SK-N-SH (cell line): ENCODE results near the gene REV1. TPM values are rescaled to one million over a fixed set of nuclear protein-coding genes. Genes with fewer than 3 reads are reported as not detected.

Experiments used
- CTCF ChIA-PET: fragments of 300-600, 350-600 bp; formaldehyde crosslinking; extraction: SDS; loops from one replicate; lab custom pipeline; 2021; lab: Yijun Ruan, JAX
- POLR2A ChIA-PET: fragments of 350-600 bp; sonication (Branson Sonifier 250); formaldehyde crosslinking; extraction: SDS; loops from one replicate; lab custom pipeline; 2020; ENCODE audit warnings: antibody characterized with exemption, inconsistent platforms; lab: Yijun Ruan, JAX
- DNase-seq: peaks from one replicate; pipeline ENCODE4 v3.0.0; 2012
- H2AFZ ChIP-seq: fragments of 200-600 bp; sonication (generic); 2 replicates; pipeline ENCODE4 v1.8.1; 2016; ENCODE audit warnings: antibody characterized with exemption, mild to moderate bottlenecking, low read depth
- H3F3A ChIP-seq: fragments of 200-600 bp; sonication (generic); replicated peaks from 2 replicates; pipeline ENCODE3; 2016; ENCODE audit warnings: antibody characterized with exemption, mild to moderate bottlenecking; ENCODE audit not compliant: insufficient read depth
- H3K27ac ChIP-seq, 2 experiments: fragments of 200-500 bp in 1 of 2; fragments of 200-600 bp in 1 of 2; sonication (Bioruptor generic) in 1 of 2; sonication (generic), shearing (Covaris generic) in 1 of 2; 2 replicates each; pipeline versions ENCODE4 v1.5.1 to v1.6.1; 2014 to 2016; ENCODE audit warnings: low read depth in 2 of 2, inconsistent platforms in 1 of 2, low read length in 1 of 2, mild to moderate bottlenecking in 1 of 2, mixed read lengths in 1 of 2
- H3K27me3 ChIP-seq: fragments of 200-600 bp; sonication (generic), shearing (Covaris generic); 2 replicates; pipeline ENCODE4 v1.6.1; 2016; ENCODE audit warnings: mixed run types; ENCODE audit not compliant: insufficient read depth
- H3K36me3 ChIP-seq, 2 experiments: fragments of 200-500 bp in 1 of 2; fragments of 200-600 bp in 1 of 2; sonication (Bioruptor generic) in 1 of 2; sonication (generic) in 1 of 2; replicated peaks in 1 of 2; 2 replicates each; pipeline versions ENCODE3 to v1.5.1; 2014 to 2016; ENCODE audit warnings: low read length in 1 of 2, mild to moderate bottlenecking in 1 of 2; ENCODE audit not compliant: insufficient read depth in 2 of 2, control insufficient read depth in 1 of 2
- H3K4me1 ChIP-seq, 2 experiments: fragments of 200-500 bp in 1 of 2; fragments of 200-600 bp in 1 of 2; sonication (Bioruptor generic) in 1 of 2; sonication (generic), shearing (Covaris generic) in 1 of 2; 2 replicates each; pipeline versions ENCODE4 v1.5.1 to v1.6.1; 2014 to 2016; ENCODE audit warnings: low read depth in 1 of 2, low read length in 1 of 2, mixed run types in 1 of 2; ENCODE audit not compliant: insufficient read depth in 2 of 2, control insufficient read depth in 1 of 2
- H3K4me2 ChIP-seq: fragments of 200-600 bp; sonication (generic), shearing (Covaris generic); 2 replicates; pipeline ENCODE4 v1.6.1; 2017; ENCODE audit warnings: mixed run types
- H3K4me3 ChIP-seq, 2 experiments: fragments of 200-500 bp in 1 of 2; fragments of 200-600 bp in 1 of 2; sonication (Bioruptor generic) in 1 of 2; sonication (generic), shearing (Covaris generic) in 1 of 2; 2 replicates each; pipeline versions ENCODE4 v1.5.1 to v1.8.1; 2014 to 2016; ENCODE audit warnings: low read depth in 2 of 2, inconsistent platforms in 1 of 2, low read length in 1 of 2, mild to moderate bottlenecking in 1 of 2, mixed read lengths in 1 of 2, moderate library complexity in 1 of 2
- H3K79me2 ChIP-seq: fragments of 200-600 bp; sonication (generic); 2 replicates; pipeline ENCODE4 v1.8.1; 2017; ENCODE audit warnings: mild to moderate bottlenecking; ENCODE audit not compliant: insufficient read depth
- H3K9ac ChIP-seq: fragments of 200-600 bp; sonication (generic); 2 replicates; pipeline ENCODE4 v1.6.1; 2017; ENCODE audit warnings: mixed run types
- H3K9me2 ChIP-seq: fragments of 200-600 bp; sonication (generic); 2 replicates; pipeline ENCODE4 v1.6.1; 2017; ENCODE audit warnings: mixed run types
- H3K9me3 ChIP-seq: fragments of 200-600 bp; sonication (generic); 2 replicates; pipeline ENCODE4 v1.6.1; 2017; ENCODE audit warnings: mixed run types, mild to moderate bottlenecking, moderate library complexity
- H4K20me1 ChIP-seq: fragments of 200-600 bp; sonication (generic); 2 replicates; pipeline ENCODE4 v1.6.1; 2017; ENCODE audit warnings: mild to moderate bottlenecking, mixed run types; ENCODE audit not compliant: insufficient read depth
- CHD2 ChIP-seq: fragments of 150-350 bp; IDR thresholded peaks from 2 replicates; pipeline ENCODE4 v1.6.1; 2018; ENCODE audit warnings: low read length; ENCODE audit not compliant: partially characterized antibody
- CTCF ChIP-seq: fragments of 200-600 bp; sonication (generic); IDR thresholded peaks from 2 replicates; pipeline ENCODE4 v1.6.1; 2017; ENCODE audit warnings: antibody characterized with exemption, mild to moderate bottlenecking, moderate library complexity
- FOSL2 ChIP-seq: IDR thresholded peaks from 2 replicates; pipeline ENCODE4 v1.4.0; 2012; ENCODE audit warnings: low read depth, mild to moderate bottlenecking, moderate library complexity, borderline replicate concordance
- IRF3 ChIP-seq: fragments of 150-350 bp; IDR thresholded peaks from 2 replicates; pipeline ENCODE4 v1.6.1; 2016; ENCODE audit warnings: mild to moderate bottlenecking, low read depth, low read length
- JUND ChIP-seq: IDR thresholded peaks from 2 replicates; pipeline ENCODE4 v1.4.0; 2012
- REST ChIP-seq: IDR thresholded peaks from 2 replicates; pipeline ENCODE4 v1.6.1; 2012; ENCODE audit warnings: mild to moderate bottlenecking, low read depth, low read length, moderate library complexity
- SIN3A ChIP-seq: IDR thresholded peaks from 2 replicates; pipeline ENCODE4 v1.6.1; 2012; ENCODE audit warnings: low read depth, mild to moderate bottlenecking, low read length, moderate library complexity, borderline replicate concordance
- SMC3 ChIP-seq: IDR thresholded peaks from 2 replicates; pipeline ENCODE4 v1.6.1; 2012; ENCODE audit warnings: low read depth, low read length, improper control_type of control experiment
- USF1 ChIP-seq: IDR thresholded peaks from 2 replicates; pipeline ENCODE4 v1.4.0; 2012; ENCODE audit warnings: low read depth, borderline replicate concordance
- USF2 ChIP-seq: fragments of 150-350 bp; IDR thresholded peaks from 2 replicates; pipeline ENCODE4 v1.6.1; 2017; ENCODE audit warnings: antibody characterized with exemption, low read length, low read depth, borderline replicate concordance
- ZBTB33 ChIP-seq: IDR thresholded peaks from 2 replicates; pipeline ENCODE4 v1.4.0; 2012; ENCODE audit warnings: low read depth, borderline replicate concordance
- WGBS: methylation state at CpG from one replicate; pipeline ENCODE4 v1.1.6; 2017; ENCODE audit warnings: low lambda C conversion rate; 5-methylcytosine and 5-hydroxymethylcytosine counted together
- polyA plus RNA-seq, 3 experiments: library from polyadenylated mRNA; depleted of rRNA; stranded (reverse); fragments of >200 nt; gene quantifications; 2 replicates each; pipeline ENCODE4 v1.2.3, GENCODE V29; 2012

Gene REV1
- polyA plus RNA-seq, 1 of the 3 experiments (the other 2 are of a cell fraction), result 15.9 TPM

GRCh38 chr2:99439971-99440505, 49.8 kb downstream of the REV1 start:
- H3K79me2 ChIP-seq, result peaks cover 21% of the 10 kb centered on the region
- WGBS, result 89% methylated on average over 4 of the region's 4 CpGs
- H3F3A ChIP-seq, result no peaks in the 10 kb centered on the region
- no peaks in the 10 kb centered on the region for H4K20me1 ChIP-seq
- H3K27me3 ChIP-seq, result no peaks in the 10 kb centered on the region
- no peaks in the 10 kb centered on the region for H3K9me3 ChIP-seq
- H3K27ac ChIP-seq, result no peak overlapping the region
- H3K9me2 ChIP-seq, result no peaks in the 10 kb centered on the region
- H2AFZ ChIP-seq, result no peak overlapping the region
- no peaks in the 10 kb centered on the region; a peak in 1 of 4 replicates for H3K4me1 ChIP-seq
- H3K4me2 ChIP-seq, result no peak overlapping the region
- no peak for TF ChIP-seq IRF3
- TF ChIP-seq REST, result no peak
- no peak for TF ChIP-seq ZBTB33
- no peak for TF ChIP-seq USF1
- no peak for TF ChIP-seq FOSL2
- no peak for TF ChIP-seq SMC3
- TF ChIP-seq USF2, result no peak
- TF ChIP-seq CTCF, result no peak
- no peak for TF ChIP-seq CHD2
- TF ChIP-seq JUND, result no peak
- TF ChIP-seq SIN3A, result no peak
- no peak overlapping the region for H3K4me3 ChIP-seq
- CTCF ChIA-PET, result interaction anchor here (1.0 kb wide), 1 partner anchor 14 kb away, joined by 4 read pairs; no protein-coding TSS in a partner anchor
- POLR2A ChIA-PET, result no interaction called here
- H3K36me3 ChIP-seq, result peaks cover 47 to 54% of the 10 kb centered on the region in 2 experiments
- H3K9ac ChIP-seq, result no peak overlapping the region
- DNase-seq, result no peak
